Upper lobe of right lung (tissue), 1 donor: ENCODE results near the gene LRRC15. TPM values are rescaled to one million over a fixed set of nuclear protein-coding genes. Genes with fewer than 3 reads are reported as not detected.

Experiments
- ATAC-seq: fragments of 200-7000 bp; cut with Tn5 transposase; one replicate; pipeline ENCODE4 v1.9.1; 2020; ENCODE audit warnings: mild to moderate bottlenecking, moderate library complexity
- DNase-seq: peaks from one replicate; pipeline ENCODE4 v3.0.0-alpha.2; 2020
- H3K27ac ChIP-seq: fragments of 200-600 bp; one replicate; pipeline ENCODE4 v1.8.0; 2022
- H3K27me3 ChIP-seq: fragments of 200-600 bp; one replicate; pipeline ENCODE4 v1.8.0; 2022; ENCODE audit warnings: mild to moderate bottlenecking
- H3K36me3 ChIP-seq: fragments of 200-600 bp; one replicate; pipeline ENCODE4 v1.8.0; 2022
- H3K4me1 ChIP-seq: fragments of 200-600 bp; one replicate; pipeline ENCODE4 v1.8.0; 2022
- H3K4me3 ChIP-seq: fragments of 200-600 bp; one replicate; pipeline ENCODE4 v1.8.0; 2022; ENCODE audit warnings: mild to moderate bottlenecking
- H3K9me3 ChIP-seq: fragments of 200-600 bp; one replicate; pipeline ENCODE4 v1.8.0; 2022
- intact Hi-C: fragments of 100-400 bp; cut with DNase I; formaldehyde crosslinking; loops from one replicate; pipeline ENCODE4 v1.11.0; 2022
- total RNA-seq: library from RNA; stranded (reverse); fragmentation: NEBNext Ultra II Directional; extraction: Animal tissue kit (Norgen Biotek cat#: 25700); gene quantifications from one replicate; pipeline ENCODE4 v1.2.1, GENCODE V29; 2021
- TF ChIP-seq, protein P1 (sequence below): fragments of 200-600 bp; IDR thresholded peaks from one replicate; pipeline ENCODE4 v1.8.0; 2022; ENCODE audit warnings: antibody characterized with exemption
- donor health status: DM: no; HTN: yes; CAD: no; lungs with severe emphysema.

Gene LRRC15
- total RNA-seq, 1 donor from 2014 or later: 1.1 TPM

DNA sequence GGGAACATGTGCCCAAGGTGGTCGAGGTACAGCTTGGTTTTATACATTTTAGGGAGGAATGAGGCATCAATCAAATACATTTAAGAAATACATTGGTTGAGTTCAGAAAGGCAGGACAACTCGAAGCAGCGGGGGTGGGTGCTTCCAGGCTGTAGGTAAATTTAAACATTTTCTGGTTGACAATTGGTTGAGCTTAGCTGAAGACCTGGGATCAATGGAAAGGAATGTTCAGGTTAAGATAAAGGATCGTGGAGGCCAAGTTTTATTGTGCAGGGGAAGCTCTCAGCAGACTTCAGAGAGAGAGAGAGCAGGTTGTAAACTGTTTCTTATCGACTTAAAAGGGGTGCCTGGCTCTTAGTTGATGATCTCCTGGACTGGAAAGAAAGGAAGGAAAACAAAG lies 29.7 kb downstream of the LRRC15 start:
- TF ChIP-seq, protein P1, sequence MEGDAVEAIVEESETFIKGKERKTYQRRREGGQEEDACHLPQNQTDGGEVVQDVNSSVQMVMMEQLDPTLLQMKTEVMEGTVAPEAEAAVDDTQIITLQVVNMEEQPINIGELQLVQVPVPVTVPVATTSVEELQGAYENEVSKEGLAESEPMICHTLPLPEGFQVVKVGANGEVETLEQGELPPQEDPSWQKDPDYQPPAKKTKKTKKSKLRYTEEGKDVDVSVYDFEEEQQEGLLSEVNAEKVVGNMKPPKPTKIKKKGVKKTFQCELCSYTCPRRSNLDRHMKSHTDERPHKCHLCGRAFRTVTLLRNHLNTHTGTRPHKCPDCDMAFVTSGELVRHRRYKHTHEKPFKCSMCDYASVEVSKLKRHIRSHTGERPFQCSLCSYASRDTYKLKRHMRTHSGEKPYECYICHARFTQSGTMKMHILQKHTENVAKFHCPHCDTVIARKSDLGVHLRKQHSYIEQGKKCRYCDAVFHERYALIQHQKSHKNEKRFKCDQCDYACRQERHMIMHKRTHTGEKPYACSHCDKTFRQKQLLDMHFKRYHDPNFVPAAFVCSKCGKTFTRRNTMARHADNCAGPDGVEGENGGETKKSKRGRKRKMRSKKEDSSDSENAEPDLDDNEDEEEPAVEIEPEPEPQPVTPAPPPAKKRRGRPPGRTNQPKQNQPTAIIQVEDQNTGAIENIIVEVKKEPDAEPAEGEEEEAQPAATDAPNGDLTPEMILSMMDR: no peak
- Histone ChIP-seq H3K36me3 (no peaks in the 10 kb centered on the region), H3K4me1 (no peaks in the 10 kb centered on the region), H3K4me3 (no peak overlapping the region), H3K27ac (no peak overlapping the region), H3K9me3 (no peaks in the 10 kb centered on the region), H3K27me3 (no peaks in the 10 kb centered on the region)
- intact Hi-C loops: loop anchor here (10.0 kb wide), 1 partner anchor 55 kb away; the partner anchor contains the start of gene GP5
- DNase-seq: no peak
- ATAC-seq: no peak

DNA sequence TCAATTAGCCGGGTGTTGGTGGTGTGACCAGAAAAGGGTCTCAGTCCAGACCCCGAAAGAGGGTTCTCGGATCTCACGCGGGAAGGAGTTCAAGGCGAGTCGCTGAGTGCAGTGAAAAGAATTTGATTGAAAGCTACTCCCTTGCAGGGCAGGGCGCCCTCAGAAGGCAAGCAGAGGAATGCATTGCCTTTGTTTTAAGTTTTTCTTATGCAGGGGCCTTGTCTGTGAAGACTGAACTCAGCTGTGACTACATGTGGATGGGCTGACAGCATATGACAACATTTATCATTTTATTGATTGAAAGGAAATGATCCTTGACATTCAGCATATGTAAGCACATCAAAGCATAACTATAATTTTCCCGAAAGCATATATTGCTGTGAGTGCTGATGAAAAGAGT lies 30.2 kb downstream of the LRRC15 start:
- DNase-seq: no peak
- no peaks in the 10 kb centered on the region for H3K36me3 ChIP-seq
- H3K4me3 ChIP-seq: no peak overlapping the region
- H3K27ac ChIP-seq: no peak overlapping the region
- H3K9me3 ChIP-seq: no peaks in the 10 kb centered on the region
- no peaks in the 10 kb centered on the region for H3K4me1 ChIP-seq
- no peak for ATAC-seq
- intact Hi-C loops: loop anchor here (10.0 kb wide), 1 partner anchor 55 kb away; the partner anchor contains the start of gene GP5
- peaks cover 3% of the 10 kb centered on the region for H3K27me3 ChIP-seq
- TF ChIP-seq, protein P1: no peak

DNA sequence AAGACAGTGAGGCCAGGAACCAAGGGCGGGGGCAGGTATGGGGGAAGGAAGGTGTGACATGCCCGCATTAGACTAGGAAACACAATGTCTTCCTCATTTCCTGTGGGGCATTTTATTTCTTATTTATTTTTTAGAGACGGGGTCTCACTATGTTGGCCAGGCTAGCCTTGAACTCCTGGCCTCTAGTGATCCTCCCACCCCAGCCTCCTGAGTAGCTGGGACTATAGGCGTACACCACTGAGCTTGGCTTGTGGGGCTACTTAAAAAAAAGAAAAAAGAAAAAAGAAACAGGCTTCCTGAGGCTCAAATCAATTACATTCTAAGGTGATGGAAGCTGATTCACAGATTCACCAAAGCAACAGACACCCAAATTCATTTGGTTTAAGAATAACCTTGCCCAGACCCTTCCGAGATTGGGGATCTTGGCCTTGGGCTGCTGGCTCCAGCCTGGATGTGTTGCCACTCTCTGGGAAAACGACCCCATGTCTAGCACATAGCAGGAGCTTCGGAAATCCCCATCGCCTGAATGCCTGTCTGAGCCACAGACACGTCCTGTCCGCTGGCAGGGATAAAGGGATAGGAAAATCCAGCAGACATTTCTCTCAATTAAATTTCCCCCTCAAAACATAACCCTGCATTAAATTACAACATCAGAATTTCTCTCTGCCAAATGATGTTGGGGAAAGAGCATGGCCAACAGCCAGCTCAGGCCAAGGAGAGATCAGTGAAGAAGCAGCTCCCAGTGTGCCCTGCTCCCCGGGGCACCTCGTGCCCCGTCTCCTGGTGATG lies 31.4 kb downstream of the LRRC15 start:
- peaks cover 10% of the 10 kb centered on the region for H3K27me3 ChIP-seq
- H3K27ac ChIP-seq: no peak overlapping the region
- peaks cover 4% of the 10 kb centered on the region for H3K4me1 ChIP-seq
- DNase-seq: no peak
- H3K36me3 ChIP-seq: no peaks in the 10 kb centered on the region
- no peak for ATAC-seq
- H3K4me3 ChIP-seq: no peak overlapping the region
- TF ChIP-seq, protein P1: no peak
- H3K9me3 ChIP-seq: no peaks in the 10 kb centered on the region
- intact Hi-C loops: loop anchor here (10.0 kb wide), 1 partner anchor 57 kb away; the partner anchor contains the start of gene GP5

DNA sequence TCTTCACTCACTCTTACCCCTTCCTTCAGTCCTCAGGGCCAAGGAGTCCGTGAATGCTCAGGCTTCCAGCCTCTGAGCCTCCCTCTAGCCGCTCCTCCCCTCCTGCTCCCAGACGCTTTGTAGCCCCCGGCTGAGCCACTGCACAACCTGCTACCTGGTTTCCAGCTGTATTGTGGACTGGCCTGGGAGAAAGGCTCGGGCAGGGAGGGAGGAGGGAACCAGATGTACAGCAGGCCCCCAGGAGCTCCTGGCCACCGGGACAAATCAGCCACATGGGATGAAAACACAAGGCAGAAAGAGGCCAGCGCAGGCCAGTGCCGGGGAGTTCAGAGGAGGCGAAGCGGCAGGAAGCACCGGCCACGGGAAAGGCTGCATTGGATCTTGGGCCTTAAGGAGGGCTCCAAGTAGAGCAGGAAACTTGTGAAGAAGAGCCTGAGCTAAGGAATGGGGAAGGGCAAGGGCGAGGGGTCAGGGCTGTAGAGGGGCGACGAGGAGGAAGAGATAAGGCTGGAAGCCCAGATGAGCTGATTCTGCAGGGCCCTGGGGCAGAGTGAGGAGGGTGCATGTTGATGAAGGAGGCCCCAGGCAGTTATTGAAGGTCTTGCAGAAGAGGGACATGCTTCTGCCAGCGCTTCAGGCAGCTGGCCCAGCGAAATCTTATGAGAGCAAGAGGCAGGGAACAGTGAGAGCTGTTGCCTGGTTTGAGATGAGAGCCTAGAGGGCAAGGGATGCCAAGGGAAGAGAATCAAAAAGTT lies 32.8 kb downstream of the LRRC15 start:
- ATAC-seq (no peak), DNase-seq (no peak)
- no peak overlapping the region for H3K4me3 ChIP-seq
- no peaks in the 10 kb centered on the region for H3K36me3 ChIP-seq
- no peaks in the 10 kb centered on the region for H3K9me3 ChIP-seq
- TF ChIP-seq, protein P1: no peak
- H3K27me3 ChIP-seq: peaks cover 20% of the 10 kb centered on the region
- intact Hi-C loops: loop anchor here (10.0 kb wide), 1 partner anchor 58 kb away; the partner anchor contains the start of gene GP5
- no peak overlapping the region for H3K27ac ChIP-seq
- H3K4me1 ChIP-seq: peaks cover 4% of the 10 kb centered on the region

DNA sequence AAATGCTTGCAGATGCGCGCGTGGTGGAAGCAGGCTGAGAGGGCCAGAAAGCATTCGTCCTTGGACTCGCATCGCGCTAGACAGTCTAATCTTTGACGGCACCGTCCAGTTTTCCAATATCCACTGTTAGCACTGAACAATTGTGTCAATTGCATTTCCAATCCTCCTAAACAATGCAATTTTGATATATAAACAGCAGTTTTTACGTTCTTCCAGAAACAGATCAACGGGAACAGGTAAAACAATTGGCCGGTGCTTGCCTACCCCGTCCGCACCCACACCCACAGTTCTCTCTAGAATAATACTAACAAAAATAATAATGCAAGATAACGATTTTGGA lies 35.6 kb downstream of the LRRC15 start:
- Histone ChIP-seq H3K27me3 (peaks cover 20% of the 10 kb centered on the region), H3K9me3 (no peaks in the 10 kb centered on the region), H3K4me1 (peaks cover 10% of the 10 kb centered on the region), H3K36me3 (no peaks in the 10 kb centered on the region), H3K27ac (no peak overlapping the region), H3K4me3 (no peak overlapping the region)
- TF ChIP-seq, protein P1: no peak
- ATAC-seq: no peak
- intact Hi-C loops: loop anchor here (10.0 kb wide), 1 partner anchor 61 kb away; the partner anchor contains the start of gene GP5
- no peak for DNase-seq
